HG03108 (cell line): Measurements from ENCODE around the gene NTN4.
"Not testable (repeated sequence)": the region's sequence is repeated elsewhere in the genome, so short reads cannot be mapped to it uniquely, and the experiment has no call there.

ENCODE experiments used
- ATAC-seq: cut with Tn5 transposase; IDR thresholded peaks from one replicate; pipeline ENCODE4 v1.9.1; 2021; ENCODE audit warnings: moderate library complexity; ENCODE audit not compliant: unreplicated experiment

Gene NTN4

DNA sequence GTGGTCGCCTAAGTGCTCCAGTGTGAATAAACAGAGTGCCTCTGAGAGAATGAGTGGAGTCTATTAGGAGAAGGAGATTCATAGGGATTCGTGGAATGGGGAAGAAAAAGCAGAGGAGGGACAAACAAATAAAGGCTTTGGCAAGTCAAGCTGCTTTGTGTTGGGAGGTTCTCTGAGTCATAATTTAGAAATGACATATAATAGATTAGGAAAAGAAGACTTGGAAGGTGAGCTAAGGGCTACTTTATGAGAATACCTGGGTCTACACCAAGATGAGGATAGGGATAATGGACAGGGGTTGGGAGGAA lies 6.4 kb upstream of the NTN4 start:
- ATAC-seq, result no peak

DNA sequence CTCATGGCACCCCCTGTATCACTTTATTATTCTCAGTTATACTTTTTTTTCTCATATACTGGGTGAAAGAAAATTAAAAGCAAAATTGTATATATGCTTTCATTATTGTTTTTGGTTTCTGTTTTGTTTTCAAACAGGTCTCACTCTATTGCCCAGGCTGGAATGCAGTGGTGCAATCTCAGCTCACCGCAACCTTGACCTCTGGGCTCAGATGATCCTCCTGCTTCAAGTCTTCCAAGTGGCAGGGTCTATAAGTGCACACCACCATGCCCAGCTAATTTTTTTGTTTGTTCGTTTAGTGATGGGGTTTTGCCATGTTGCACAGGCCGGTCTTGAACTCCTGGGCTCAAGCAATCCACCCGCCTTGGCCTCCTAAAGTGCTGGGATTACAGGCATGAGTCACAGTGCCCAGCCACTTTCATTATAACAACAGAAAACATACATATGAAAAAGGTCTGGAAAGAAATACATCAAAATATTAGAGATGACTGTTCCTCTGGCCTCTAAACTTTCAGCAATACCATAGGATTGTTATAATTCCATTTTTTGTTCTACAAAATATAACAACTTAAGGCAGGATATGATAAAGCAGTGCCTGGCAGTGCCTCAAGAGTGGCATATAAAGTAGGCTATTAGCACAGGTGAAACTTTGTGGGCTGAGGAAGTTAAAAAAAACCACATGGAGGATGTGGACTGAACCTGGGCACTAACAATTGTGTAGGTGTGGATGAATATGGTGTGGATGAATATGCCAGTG lies 5.8 kb upstream of the NTN4 start:
- ATAC-seq, result no peak

DNA sequence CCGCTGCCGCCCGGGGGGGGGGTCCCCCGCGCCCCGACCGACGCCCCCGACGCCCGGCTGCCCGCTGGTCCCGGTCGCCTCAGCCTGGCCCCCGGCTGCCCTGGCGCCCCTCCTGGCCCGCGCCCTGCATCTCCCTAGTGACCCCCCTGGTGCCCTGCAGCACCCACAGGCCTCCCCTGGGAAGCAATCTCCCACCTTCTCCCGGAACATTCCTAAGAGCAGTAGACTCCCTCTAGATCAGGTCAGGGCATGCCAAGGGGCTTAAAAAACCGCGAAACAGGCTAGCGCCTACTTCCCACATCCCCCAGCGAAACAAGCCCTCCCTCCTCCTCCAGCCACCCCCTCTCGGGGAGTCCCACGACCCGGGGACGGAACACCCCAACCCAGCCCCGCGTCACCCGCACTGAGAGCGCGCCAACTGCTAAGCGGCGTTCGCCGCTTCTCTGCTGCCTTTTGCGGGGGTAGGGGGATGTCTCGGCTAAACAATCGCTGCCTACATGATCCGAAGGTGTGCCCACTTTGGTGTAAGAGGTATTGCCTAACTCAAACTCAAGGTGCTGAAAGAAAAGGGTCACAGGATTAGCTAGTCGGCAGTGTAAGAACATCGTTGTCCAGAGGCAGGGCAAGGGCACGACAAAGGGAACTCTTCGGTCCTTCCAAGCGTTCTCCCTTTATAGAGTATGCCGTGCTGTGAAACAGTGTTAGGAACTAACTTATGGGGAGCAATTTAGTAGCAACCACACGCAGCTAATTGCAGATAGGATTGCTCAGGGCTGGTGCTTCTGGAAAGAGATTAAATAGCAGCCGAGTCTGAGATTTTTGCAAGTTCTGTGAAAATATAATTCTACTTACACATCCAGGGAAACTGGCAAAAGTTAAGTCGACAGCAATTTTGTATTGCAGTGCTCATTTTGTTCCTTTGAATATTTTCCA lies 619 bp upstream of the NTN4 start:
- ATAC-seq, result no peak

DNA sequence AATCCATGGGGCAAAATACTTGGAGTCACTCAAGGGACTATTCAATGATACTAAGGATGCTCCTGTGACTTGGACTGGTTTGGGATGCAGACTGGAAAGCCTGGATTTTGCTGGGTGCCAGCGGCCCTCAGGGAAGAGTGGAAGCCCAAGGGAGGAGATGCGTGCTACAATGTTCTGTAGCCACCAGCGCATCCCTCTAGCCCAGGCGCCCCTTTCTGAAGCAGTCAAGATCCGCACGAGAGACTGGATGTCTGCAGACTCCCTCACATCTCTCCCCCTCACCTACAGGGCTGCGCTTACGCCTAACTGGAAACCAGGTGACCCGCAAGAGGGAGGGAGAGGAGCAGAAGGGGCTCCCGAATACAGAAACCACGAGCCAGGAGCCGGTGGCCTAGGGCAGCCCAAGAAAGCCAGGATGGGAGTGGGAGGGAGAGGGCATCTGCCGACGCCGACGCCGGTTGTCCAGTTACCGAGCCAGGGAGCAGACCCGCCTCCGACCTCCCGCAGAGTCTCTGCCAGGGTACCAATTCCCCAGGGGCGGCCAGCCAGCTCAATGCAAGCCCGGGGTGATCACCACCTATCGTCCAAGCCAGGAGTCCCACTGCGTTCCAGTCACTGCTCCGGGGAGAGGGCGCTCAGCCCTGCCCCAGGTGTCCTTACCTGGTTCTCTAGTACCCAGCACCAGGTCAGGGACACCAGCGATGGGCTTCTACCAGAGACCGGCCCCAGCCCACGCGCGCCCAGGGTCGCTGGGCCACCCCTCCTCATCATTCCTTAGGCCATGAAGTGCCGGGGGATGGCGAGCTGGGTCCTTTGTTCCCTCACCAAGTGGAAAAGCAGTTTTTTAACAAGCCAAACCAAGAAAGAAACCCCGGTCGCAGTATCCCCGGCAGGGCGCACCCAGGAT lies 1.2 kb downstream of the NTN4 start:
- no peak for ATAC-seq

DNA sequence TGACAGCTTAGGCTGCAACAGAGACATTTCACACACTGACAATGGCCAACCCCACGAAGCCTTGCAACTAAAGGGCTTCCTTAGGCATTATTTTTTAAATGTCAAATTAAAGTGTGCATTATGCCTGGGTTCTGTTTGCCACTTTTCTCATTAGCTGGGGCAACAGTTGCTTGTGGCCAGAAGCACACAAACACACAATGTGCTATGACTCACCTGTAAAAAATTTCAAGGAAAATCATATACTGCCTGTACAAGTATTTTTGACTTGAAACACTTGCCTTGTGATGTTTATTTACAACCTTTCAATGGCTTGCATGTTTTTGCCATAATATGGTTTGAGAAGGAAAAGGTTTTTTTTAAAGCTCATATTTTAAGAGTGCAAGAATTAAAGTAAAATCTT lies 1.9 kb downstream of the NTN4 start:
- no peak for ATAC-seq

DNA sequence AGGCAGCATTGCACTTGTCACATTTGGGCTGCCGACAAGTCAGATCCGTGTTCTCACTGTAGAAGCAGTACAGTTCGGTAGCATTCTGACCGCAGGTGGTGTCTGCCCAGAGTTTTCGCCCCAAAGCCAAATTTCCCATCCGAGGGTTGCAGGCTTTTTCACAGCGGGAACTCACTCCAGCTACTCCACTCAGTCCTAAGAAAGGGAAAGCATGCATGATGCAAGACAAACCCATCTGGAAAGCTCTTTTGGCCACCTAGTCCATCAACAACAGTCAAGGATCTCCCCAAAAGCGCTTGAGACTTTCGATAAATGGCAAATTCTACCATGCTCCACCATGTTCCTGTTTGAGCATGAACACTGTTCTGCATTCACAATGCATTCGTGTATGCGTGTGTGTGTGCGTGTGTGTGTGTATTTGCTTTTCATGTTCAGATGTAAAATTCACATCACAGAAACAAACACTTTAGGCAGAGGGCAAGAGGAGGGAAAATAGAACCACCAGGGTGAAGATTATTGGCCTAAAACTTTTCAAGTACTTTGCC lies 3.2 kb downstream of the NTN4 start:
- ATAC-seq, result no peak

DNA sequence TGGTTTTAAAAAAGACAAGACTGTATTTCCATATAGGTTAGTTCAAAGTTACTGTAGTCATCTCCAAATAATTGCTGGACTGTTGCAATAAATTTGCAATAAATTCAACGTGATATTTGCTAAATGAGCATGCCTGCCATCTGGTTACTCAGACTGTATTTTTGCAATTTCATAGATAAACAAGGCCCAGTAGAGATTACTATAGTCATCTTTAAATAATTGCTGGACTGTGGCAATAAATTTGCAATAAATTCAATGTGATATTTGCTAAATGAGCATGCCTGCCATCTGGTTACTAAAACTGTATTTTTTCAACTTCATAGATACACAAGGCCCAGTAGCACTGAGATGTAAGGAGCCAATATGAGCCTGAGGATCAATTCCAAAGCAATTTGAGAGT lies 5.6 kb downstream of the NTN4 start:
- ATAC-seq, result no peak

DNA sequence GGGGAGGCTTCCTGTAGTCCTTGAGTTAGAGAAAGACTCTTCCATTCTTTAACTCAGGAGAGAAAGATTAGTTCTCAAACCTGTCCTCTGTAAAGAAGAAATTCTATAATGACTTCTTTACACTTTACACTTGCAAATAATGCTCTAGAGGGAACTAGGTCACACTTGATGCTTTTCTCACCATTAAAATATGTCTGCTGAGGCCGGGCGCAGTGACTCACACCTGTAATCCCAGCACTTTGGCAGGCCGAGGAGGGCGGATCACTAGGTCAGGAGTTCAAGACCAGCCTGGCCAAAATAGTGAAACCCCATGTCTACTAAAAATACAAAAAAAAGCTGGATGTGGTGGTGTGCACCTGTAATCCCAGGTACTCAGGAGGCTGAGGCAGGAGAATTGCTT lies 6.3 kb downstream of the NTN4 start:
- no peak for ATAC-seq

DNA sequence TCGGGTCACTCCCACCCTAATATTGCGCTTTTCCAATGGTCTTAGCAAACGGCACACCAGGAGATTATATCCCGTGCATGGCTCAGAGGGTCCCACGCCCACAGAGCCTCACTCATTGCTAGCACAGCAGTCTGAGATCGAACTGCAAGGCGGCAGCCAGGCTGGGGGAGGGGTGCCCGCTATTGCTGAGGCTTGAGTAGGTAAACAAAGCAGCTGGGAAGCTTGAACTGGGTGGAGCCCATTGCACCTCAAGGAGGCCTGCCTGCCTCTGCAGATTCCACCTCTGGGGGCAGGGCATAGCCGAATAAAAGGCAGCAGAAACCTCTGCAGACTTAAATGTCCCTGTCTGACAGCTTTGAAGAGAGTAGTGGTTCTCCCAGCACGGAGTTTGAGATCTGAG lies 15.1 kb downstream of the NTN4 start:
- ATAC-seq, result not testable (repeated sequence)

DNA sequence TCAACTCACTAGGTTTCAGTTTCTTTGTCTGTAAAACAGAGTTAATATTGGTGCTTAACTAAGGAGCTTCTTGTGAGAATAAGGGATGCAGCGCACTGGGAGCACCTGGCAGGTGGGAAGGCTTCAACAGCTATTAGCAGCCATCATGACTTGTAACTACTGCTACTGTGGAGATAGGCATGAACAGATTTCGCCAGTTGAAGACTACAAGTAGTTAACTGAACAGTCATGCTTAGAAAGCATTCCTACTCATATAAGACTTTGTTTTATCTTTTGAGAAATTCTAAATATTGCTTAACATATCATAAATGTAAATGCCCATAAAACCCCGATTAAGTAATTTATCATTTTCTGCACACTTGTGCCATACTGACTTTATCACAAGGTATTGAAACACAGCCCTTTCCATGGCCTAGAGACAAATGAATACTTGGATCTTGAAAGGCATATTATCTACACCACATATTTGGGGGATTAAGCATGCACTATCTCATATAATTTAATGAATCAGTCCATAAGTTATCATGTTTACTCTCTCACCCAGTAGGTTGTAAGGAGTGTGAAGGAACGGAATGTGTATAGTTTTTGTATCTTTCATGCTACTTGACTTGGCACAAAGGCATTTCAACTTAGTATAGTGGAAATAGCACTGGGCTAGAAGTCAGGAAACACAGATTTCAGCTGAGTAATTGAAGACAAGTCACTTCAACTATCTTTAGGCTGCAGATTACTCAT lies 16.1 kb downstream of the NTN4 start:
- ATAC-seq, result no peak

DNA sequence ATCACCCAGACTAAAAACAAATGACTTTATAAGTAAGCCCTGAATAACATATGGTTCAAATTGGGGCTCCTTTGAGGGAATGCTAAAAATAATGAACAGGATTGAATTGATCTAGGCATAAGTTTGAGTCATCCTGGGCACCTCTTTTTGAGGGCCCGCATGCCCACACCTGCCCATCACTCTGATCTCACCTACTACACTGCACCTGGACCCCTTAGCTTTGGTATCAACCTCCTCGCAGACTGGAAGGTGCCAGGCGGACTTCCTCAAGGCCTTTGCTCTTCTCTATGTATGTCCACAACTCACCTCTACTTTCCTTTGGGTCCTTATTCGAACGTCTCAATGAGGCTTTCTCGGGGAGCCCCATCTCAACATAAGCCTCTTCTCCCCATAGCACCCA lies 17.2 kb downstream of the NTN4 start:
- ATAC-seq, result no peak

DNA sequence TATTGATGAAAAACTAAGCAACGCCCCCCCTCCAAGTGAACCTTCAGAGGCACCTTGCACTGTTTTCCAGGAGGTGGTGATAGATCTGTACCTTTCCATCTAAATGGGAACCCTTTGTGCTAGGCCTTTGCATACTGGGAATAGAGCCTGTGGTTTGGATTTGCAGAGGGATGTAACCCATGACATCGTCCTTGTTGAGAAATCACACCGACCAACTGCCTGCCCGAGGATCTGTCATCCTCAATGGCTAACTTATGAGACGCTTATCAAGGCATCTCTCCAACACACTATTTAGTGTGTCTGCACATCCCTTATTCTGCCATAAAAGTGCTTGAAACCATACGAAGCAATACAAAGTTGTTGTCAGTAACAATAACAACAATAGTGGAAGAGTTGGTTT lies 22.9 kb downstream of the NTN4 start:
- ATAC-seq, result no peak

DNA sequence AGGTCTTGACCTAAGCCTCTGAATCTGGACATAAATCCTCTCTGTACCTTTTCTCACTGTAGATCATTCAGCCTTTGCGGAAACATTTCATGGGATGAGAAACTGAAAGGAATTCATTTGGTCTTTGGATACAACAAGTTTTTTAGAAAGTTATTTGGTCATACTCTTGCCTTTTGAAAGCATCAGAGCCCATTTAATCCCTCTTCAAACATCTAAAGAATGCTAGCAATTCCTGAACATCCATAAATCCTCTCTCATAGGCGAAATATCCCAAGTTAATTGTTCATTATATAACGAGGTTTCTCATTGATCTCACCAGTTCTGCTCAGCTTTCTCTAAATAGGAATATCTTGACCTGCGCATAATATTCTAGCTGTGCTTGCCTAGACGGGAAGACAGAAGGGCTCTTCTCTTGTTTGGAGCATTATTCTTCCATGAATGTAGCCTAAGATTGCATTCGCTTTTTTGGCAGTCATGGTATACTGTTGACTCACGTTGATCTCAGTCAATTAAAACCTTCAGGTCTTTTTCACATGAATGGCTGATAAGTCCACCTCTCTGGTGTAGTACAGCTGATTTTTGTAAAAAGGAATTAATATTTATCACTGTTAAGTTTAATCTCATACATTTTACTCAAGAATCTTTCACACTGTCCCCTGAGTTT lies 24.1 kb downstream of the NTN4 start:
- ATAC-seq, result no peak

DNA sequence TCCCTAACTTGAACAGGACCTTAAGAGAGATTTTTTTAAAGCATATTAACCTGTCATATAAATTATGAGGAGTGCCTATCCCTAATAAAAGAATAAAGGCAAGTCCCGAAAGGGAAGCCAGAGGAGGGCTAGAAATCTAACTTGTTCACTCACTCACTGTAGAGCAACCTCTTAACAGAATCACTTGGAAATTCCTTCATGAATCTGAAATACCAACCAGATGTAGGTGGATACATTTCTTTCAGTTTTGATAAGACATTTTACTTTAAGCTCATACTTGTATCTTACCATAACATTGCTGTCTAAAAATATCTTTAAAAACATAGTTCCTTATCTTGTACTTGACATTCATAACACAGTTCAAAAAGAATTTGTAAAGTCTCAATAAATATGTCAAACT lies 25.7 kb downstream of the NTN4 start:
- no peak for ATAC-seq

DNA sequence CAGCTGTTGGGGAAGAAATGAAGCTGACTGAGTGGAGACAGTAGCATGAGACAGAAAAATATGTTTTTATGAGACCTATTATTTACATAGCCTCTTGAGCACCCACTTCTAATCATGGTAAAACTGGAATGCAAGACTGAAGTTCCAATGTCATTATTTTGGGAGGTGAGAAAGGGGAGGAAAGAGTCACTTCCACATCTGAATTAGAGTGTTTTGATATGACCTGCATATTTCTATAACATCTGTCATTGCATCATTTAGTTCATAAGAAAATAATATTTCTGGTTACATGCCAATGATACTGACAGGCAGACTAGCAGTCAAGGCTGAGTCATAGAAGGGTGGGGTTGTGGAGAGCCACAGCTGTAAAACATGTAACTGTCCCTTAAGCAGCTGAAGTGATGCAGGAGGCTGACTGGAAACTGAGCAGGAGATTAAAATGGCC lies 26.7 kb downstream of the NTN4 start:
- no peak for ATAC-seq

DNA sequence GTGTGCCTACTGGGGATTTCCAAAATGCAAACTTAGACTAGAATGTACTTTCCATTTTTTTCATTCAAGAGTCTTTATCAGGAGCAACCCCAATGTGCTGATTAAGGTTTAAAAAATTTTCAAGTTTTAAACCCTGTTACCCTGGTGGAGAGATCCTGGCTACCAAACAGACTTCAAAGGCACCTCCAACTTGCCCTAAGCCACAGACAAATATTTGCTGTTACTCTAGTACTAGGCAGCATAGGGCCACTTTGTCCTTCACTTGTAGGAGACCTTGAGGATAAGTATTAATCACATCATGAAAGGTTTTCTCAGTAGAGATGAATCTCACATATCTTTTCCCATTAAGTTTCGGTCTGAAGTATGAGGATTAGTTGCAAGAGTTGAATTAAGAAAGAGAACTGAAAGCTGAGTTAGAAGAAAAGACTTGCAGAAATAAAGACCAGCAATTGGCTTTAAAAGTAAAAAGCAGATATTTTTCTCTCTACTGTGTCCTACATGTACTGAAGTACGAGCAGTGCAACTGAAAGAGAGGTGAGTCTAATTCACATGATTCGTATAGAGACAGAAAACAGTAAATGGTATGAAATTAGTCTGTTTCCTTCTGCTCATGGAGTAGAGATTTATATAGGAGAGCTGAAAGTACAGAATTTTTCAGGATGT lies 28.3 kb downstream of the NTN4 start:
- ATAC-seq, result no peak

DNA sequence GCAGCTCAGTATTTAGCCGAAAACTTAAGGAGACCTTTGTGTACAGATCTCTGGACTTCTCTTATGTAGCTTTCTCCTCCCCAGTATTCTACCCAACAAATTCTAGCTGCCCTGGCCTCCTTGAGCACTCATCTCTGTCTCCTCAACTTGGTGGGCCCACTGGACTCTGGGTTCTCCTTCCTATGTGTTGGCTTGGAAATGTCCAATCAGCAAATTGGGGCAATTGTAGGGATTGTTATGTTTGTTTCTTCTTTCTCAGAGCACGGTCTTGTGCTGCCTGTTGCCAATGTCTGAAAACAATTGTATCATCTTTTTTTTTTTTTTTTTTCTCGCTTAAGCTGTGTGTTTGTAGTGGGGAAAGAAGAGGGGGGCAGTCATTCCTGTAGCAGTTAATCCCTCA lies 30.2 kb downstream of the NTN4 start:
- no peak for ATAC-seq

DNA sequence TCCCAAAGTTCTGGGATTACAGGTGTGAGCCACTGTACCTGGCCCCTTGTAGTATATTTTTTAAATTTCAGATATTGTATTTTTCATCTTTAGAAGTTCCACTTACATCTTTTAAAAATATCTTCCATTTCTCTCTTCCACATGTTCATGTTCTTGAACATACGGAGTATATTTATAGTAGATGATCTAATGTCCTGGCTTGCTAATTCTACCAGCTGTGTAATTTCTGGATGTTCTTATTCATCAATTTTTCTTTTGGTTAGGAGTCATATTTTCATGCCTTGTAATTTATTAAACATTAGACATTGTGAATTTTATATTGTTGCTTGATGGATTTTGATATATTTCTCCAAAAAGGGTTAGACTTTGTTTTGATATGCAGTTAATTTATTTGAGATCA lies 30.8 kb downstream of the NTN4 start:
- ATAC-seq, result no peak

DNA sequence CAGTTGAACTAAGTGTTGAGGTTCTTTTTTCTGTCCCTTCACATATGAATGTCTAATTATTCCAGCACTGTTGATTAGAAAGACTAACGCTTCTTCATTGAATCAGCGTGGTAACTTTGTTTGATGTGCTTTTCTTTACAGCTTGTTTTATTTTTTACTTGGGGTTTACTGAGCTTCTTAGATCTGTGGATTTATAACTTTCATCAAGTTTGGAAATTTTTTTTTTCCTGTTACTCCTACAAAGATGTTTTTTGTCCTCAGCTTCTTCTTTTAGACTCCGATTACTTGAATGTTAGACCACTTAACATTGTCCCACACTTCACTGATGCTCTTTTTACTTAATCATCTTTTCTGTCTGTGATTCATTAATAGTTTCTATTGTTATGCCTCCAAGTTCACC lies 31.5 kb downstream of the NTN4 start:
- ATAC-seq, result no peak
